HG03066 (cell line): Measurements from ENCODE around the gene CNIH1.
"Not testable (repeated sequence)": the region's sequence is repeated elsewhere in the genome, so short reads cannot be mapped to it uniquely, and the experiment has no call there.

Experiments
- ATAC-seq: cut with Tn5 transposase; IDR thresholded peaks from one replicate; pipeline ENCODE4 v1.9.1; 2021; ENCODE audit warnings: low read depth; ENCODE audit not compliant: unreplicated experiment

The CNIH1 gene

GRCh38 chr14:54470701-54471100 is 29.5 kb upstream of the CNIH1 start:
- ATAC-seq, result no peak

- no peak for ATAC-seq
Measured at GRCh38 chr14:54467280-54467679, 26.1 kb upstream of the CNIH1 start.

GRCh38 chr14:54465654-54466053 is 24.5 kb upstream of the CNIH1 start:
- no peak for ATAC-seq

GRCh38 chr14:54462048-54462447 is 20.9 kb upstream of the CNIH1 start:
- ATAC-seq, result no peak

- ATAC-seq, result no peak
Measured at GRCh38 chr14:54459106-54459505, 17.9 kb upstream of the CNIH1 start.

- ATAC-seq, result not testable (repeated sequence)
Measured at GRCh38 chr14:54458536-54458935, 17.4 kb upstream of the CNIH1 start.

- no peak for ATAC-seq
Measured at GRCh38 chr14:54457609-54457996, 16.4 kb upstream of the CNIH1 start.

GRCh38 chr14:54456820-54457608 is 15.8 kb upstream of the CNIH1 start:
- ATAC-seq, result not testable (repeated sequence)

- ATAC-seq, result no peak
Measured at GRCh38 chr14:54455363-54455762, 14.2 kb upstream of the CNIH1 start.

GRCh38 chr14:54453990-54454389 is 12.8 kb upstream of the CNIH1 start:
- not testable (repeated sequence) for ATAC-seq

GRCh38 chr14:54453252-54453651 is 12.1 kb upstream of the CNIH1 start:
- no peak for ATAC-seq

- no peak for ATAC-seq
Measured at GRCh38 chr14:54451961-54452360, 10.8 kb upstream of the CNIH1 start.

- ATAC-seq, result no peak
Measured at GRCh38 chr14:54451121-54451601, 10.0 kb upstream of the CNIH1 start.

GRCh38 chr14:54450535-54450934 is 9.4 kb upstream of the CNIH1 start:
- no peak for ATAC-seq

GRCh38 chr14:54447231-54447692 is 6.1 kb upstream of the CNIH1 start:
- no peak for ATAC-seq

GRCh38 chr14:54446161-54446693 is 5.1 kb upstream of the CNIH1 start:
- ATAC-seq, result no peak

GRCh38 chr14:54444681-54445080 is 3.5 kb upstream of the CNIH1 start:
- ATAC-seq, result no peak

- no peak for ATAC-seq
Measured at GRCh38 chr14:54443981-54444380, 2.8 kb upstream of the CNIH1 start.

- ATAC-seq, result not testable (repeated sequence)
Measured at GRCh38 chr14:54442961-54443360, 1.8 kb upstream of the CNIH1 start.

- ATAC-seq, result no peak
Measured at GRCh38 chr14:54440476-54440872, 700 bp downstream of the CNIH1 start.

- no peak for ATAC-seq
Measured at GRCh38 chr14:54440037-54440436, 1.1 kb downstream of the CNIH1 start.

- ATAC-seq, result no peak
Measured at GRCh38 chr14:54438703-54439102, 2.5 kb downstream of the CNIH1 start.
